Fibroblast of lung (primary cell): ENCODE results near the gene SLC25A43. TPM values are rescaled to one million over a fixed set of nuclear protein-coding genes. Genes with fewer than 3 reads are reported as not detected.

Source experiments
- DNase-seq, 2 donors: peaks; one replicate each; pipeline versions ENCODE4 v3.0.0 to v3.0.0-alpha.2; 2010; ENCODE audit warnings: low read depth in 2 of 2
- H2AFZ ChIP-seq: 2 replicates; pipeline ENCODE4 v1.5.1; 2012; ENCODE audit warnings: low read length, control low read depth, inconsistent platforms
- H3K27ac ChIP-seq: 2 replicates; pipeline ENCODE4 v1.5.1; 2011; ENCODE audit warnings: low read length, control low read depth; ENCODE audit not compliant: insufficient read depth
- H3K27me3 ChIP-seq: 2 replicates; pipeline ENCODE4 v1.5.1; 2011; ENCODE audit warnings: mild to moderate bottlenecking, low read length; ENCODE audit not compliant: control insufficient read depth, insufficient read depth
- H3K36me3 ChIP-seq: 2 replicates; pipeline ENCODE4 v1.5.1; 2011; ENCODE audit warnings: low read length; ENCODE audit not compliant: control insufficient read depth, insufficient read depth
- H3K4me1 ChIP-seq: 2 replicates; pipeline ENCODE4 v1.5.1; 2011; ENCODE audit warnings: low read length; ENCODE audit not compliant: control insufficient read depth, insufficient read depth; ENCODE audit errors: extremely low read depth
- H3K4me2 ChIP-seq: 2 replicates; pipeline ENCODE4 v1.5.1; 2011; ENCODE audit warnings: low read length, control low read depth; ENCODE audit not compliant: insufficient read depth; ENCODE audit errors: extremely low read depth
- H3K4me3 ChIP-seq, 4 experiments: fragments of 200-600 bp in 1 of 4; sonication (generic) in 1 of 4; replicated peaks in 1 of 4; 2 replicates each; pipeline ENCODE4 v1.5.1; 2011 to 2016; ENCODE audit warnings: low read length in 4 of 4, low read depth in 3 of 4, mild to moderate bottlenecking in 3 of 4, control low read depth in 2 of 4, inconsistent platforms in 1 of 4, mixed read lengths in 1 of 4; ENCODE audit not compliant: insufficient read depth in 1 of 4; ENCODE audit errors: control extremely low read depth in 1 of 4
- H3K79me2 ChIP-seq: 2 replicates; pipeline ENCODE4 v1.5.1; 2012; ENCODE audit warnings: mild to moderate bottlenecking, low read length, inconsistent platforms; ENCODE audit not compliant: control insufficient read depth, insufficient read depth
- H3K9ac ChIP-seq: 2 replicates; pipeline ENCODE4 v1.5.1; 2011; ENCODE audit warnings: mild to moderate bottlenecking, low read length, control low read depth; ENCODE audit not compliant: insufficient read depth
- H3K9me3 ChIP-seq: 2 replicates; pipeline ENCODE4 v1.5.1; 2012; ENCODE audit warnings: low read depth, low read length; ENCODE audit not compliant: control insufficient read depth, insufficient read depth
- H4K20me1 ChIP-seq: 2 replicates; pipeline ENCODE4 v1.5.1; 2011; ENCODE audit warnings: low read length; ENCODE audit not compliant: control insufficient read depth, insufficient read depth; ENCODE audit errors: extremely low read depth
- CTCF ChIP-seq, 2 donors: IDR thresholded peaks in 1 of 2; conservative IDR thresholded peaks in 1 of 2; 1 replicate in 1 of 2; 2 replicates in 1 of 2; pipeline ENCODE4 v1.5.1; 2011 to 2012; ENCODE audit warnings: low read length in 2 of 2, control low read depth in 1 of 2, inconsistent platforms in 1 of 2, low read depth in 1 of 2, mild to moderate bottlenecking in 1 of 2
- EZH2 ChIP-seq: IDR thresholded peaks from 2 replicates; pipeline ENCODE4 v1.5.1; 2012; ENCODE audit warnings: low read length, control low read depth, mild to moderate bottlenecking; ENCODE audit errors: missing control alignments
- polyA plus RNA-seq, 2 donors: library from polyadenylated mRNA; depleted of rRNA in 1 of 2; stranded (reverse) in 1 of 2; unstranded in 1 of 2; fragments of >200 nt; gene quantifications; 2 replicates each; pipeline ENCODE4 v1.2.1, GENCODE V29; 2011 to 2012; ENCODE audit warnings: missing spikeins in 1 of 2
- total RNA-seq: library from RNA; depleted of rRNA; stranded (reverse); fragments of >200 nt; gene quantifications from 2 replicates; pipeline ENCODE4 v1.2.1, GENCODE V29; 2014

The SLC25A43 gene
- total and polyA plus RNA-seq, 2 donors (not counting 1 experiment from before 2014, with no cell fraction given): 31.0 to 31.6 TPM

DNA sequence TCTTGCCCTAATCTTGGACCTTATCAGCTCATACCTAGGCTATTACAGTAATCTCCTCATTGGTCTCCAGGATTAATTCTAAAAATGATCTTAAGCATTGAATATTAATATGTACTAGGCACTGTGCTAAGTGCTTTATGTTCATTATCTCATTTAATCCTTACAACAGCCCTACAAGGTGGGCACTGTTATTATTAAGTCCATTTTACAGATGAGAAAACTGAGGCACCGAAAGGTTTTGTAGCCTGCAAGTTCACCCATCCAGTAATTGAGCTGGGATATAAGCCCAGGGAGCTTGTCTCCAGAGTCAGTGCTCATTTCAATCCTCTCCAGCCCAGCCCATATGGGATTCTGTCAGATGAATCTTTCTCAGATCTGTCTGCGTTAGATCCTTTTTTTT, 20.8 kb downstream of the SLC25A43 start:
- no peak for TF ChIP-seq EZH2
- no peak for TF ChIP-seq CTCF (conservative IDR thresholded peaks at IDR 0.05 in 1 of 2, IDR thresholded peaks at IDR 0.05 in 1 of 2; ENCODE audit: low read depth in 1 of 2, low read length in 2 of 2)
- Histone ChIP-seq H3K79me2 (no peaks in the 10 kb centered on the region), H3K9me3 (no peaks in the 10 kb centered on the region), H3K27ac (no peak overlapping the region), H3K4me1 (no peaks in the 10 kb centered on the region), H4K20me1 (no peaks in the 10 kb centered on the region), H3K4me2 (no peak overlapping the region), H3K9ac (no peak overlapping the region), H3K36me3 (no peaks in the 10 kb centered on the region), H3K27me3 (no peaks in the 10 kb centered on the region), H3K4me3 (no peak overlapping the region), H2AFZ (no peak overlapping the region)
- DNase-seq: no peak

GRCh38 chrX:119421016-119421705, 22.0 kb downstream of the SLC25A43 start:
- TF ChIP-seq EZH2 (no peak), CTCF (conservative IDR thresholded peaks at IDR 0.05 in 1 of 2, IDR thresholded peaks at IDR 0.05 in 1 of 2; ENCODE audit: low read depth in 1 of 2, low read length in 2 of 2) (no peak)
- H4K20me1 ChIP-seq: no peaks in the 10 kb centered on the region
- no peak overlapping the region for H3K9ac ChIP-seq
- no peaks in the 10 kb centered on the region for H3K9me3 ChIP-seq
- no peaks in the 10 kb centered on the region for H3K79me2 ChIP-seq
- no peak overlapping the region for H2AFZ ChIP-seq
- no peaks in the 10 kb centered on the region for H3K4me1 ChIP-seq
- no peak overlapping the region for H3K4me2 ChIP-seq
- H3K4me3 ChIP-seq: no peak overlapping the region
- H3K27me3 ChIP-seq: no peaks in the 10 kb centered on the region
- DNase-seq: no peak
- H3K27ac ChIP-seq: no peak overlapping the region
- no peaks in the 10 kb centered on the region for H3K36me3 ChIP-seq

DNA sequence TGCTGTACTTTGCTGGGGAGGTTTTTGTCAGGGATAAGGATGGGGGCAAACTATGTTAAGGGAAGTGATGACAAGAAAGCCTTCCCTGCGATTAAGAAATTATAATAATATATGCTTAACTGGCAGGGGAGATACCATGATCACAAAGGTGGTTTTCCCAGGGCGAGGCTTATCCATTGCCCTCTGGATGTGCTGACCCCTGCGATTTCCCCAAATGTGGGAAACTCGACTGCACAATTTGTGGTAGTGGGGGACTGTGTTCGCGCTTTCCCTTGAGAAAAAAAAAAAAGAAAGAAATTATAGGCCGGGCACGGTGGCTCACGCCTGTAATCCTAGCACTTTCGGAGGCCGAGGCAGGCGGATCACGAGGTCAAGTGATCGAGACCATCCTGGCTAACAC, 24.5 kb downstream of the SLC25A43 start:
- Histone ChIP-seq H3K27ac (no peak overlapping the region), H3K9ac (no peak overlapping the region), H3K27me3 (no peaks in the 10 kb centered on the region), H3K4me1 (peaks cover 2% of the 10 kb centered on the region), H2AFZ (no peak overlapping the region), H3K9me3 (no peaks in the 10 kb centered on the region), H3K4me2 (no peak overlapping the region), H3K4me3 (no peak overlapping the region), H4K20me1 (no peaks in the 10 kb centered on the region), H3K79me2 (no peaks in the 10 kb centered on the region), H3K36me3 (no peaks in the 10 kb centered on the region)
- DNase-seq: peak in 1 of 2 donors; percentile 12
- TF ChIP-seq EZH2 (no peak), CTCF (conservative IDR thresholded peaks at IDR 0.05 in 1 of 2, IDR thresholded peaks at IDR 0.05 in 1 of 2; ENCODE audit: low read depth in 1 of 2, low read length in 2 of 2) (no peak)
